MM.1S (cell line): ENCODE data around the gene MAST3.

Experiments used
- DNase-seq: peaks from one replicate; pipeline ENCODE4 v3.0.0-alpha.2; 2015
- H2AFZ ChIP-seq: fragments of 300-600 bp; sonication (generic); 2 replicates; pipeline ENCODE4 v1.6.0; 2016; ENCODE audit warnings: antibody characterized with exemption, low read length
- H3F3A ChIP-seq: fragments of 300-600 bp; sonication (generic); 2 replicates; pipeline ENCODE4 v1.6.1; 2016; ENCODE audit warnings: mild to moderate bottlenecking, antibody characterized with exemption, low read length, moderate library complexity, mixed read lengths; ENCODE audit not compliant: insufficient read depth
- H3K27ac ChIP-seq: fragments of 300-600 bp; sonication (generic); 2 replicates; pipeline ENCODE4 v1.5.1; 2016; ENCODE audit warnings: mild to moderate bottlenecking, low read length
- H3K27me3 ChIP-seq: fragments of 300-600 bp; sonication (generic); replicated peaks from 2 replicates; pipeline ENCODE4 v1.6.0; 2016; ENCODE audit warnings: low read length; ENCODE audit not compliant: insufficient read depth
- H3K36me3 ChIP-seq: fragments of 300-600 bp; sonication (generic); replicated peaks from 2 replicates; pipeline ENCODE4 v1.6.1; 2016; ENCODE audit warnings: mild to moderate bottlenecking, low read length, mixed read lengths; ENCODE audit not compliant: insufficient read depth
- H3K4me1 ChIP-seq: fragments of 300-600 bp; sonication (generic); 2 replicates; pipeline ENCODE4 v1.6.1; 2016; ENCODE audit warnings: low read length, mixed read lengths
- H3K4me2 ChIP-seq: fragments of 300-600 bp; sonication (generic); 2 replicates; pipeline ENCODE4 v1.6.0; 2016; ENCODE audit warnings: low read depth, low read length
- H3K4me3 ChIP-seq: fragments of 300-600 bp; sonication (generic); 2 replicates; pipeline ENCODE4 v1.5.1; 2016; ENCODE audit warnings: low read length, mixed read lengths
- H3K79me2 ChIP-seq: fragments of 300-600 bp; sonication (generic); 2 replicates; pipeline ENCODE4 v1.6.1; 2016; ENCODE audit warnings: mixed run types, low read length, mixed read lengths
- H3K9ac ChIP-seq: fragments of 300-600 bp; sonication (generic); 2 replicates; pipeline ENCODE4 v1.6.1; 2016; ENCODE audit warnings: low read length, mixed read lengths
- H3K9me2 ChIP-seq: fragments of 300-600 bp; sonication (generic); replicated peaks from 2 replicates; pipeline ENCODE4 v1.6.1; 2016; ENCODE audit warnings: mild to moderate bottlenecking, low read length, mixed read lengths; ENCODE audit not compliant: insufficient read depth
- H3K9me3 ChIP-seq: fragments of 300-600 bp; sonication (generic); replicated peaks from 2 replicates; pipeline ENCODE4 v1.6.1; 2016; ENCODE audit warnings: mild to moderate bottlenecking, low read length, mixed read lengths; ENCODE audit not compliant: insufficient read depth
- H4K20me1 ChIP-seq: fragments of 300-600 bp; sonication (generic); 2 replicates; pipeline ENCODE4 v1.6.1; 2016; ENCODE audit warnings: mild to moderate bottlenecking, low read length, moderate library complexity, mixed read lengths; ENCODE audit not compliant: insufficient read depth
- EZH2 ChIP-seq: fragments of 300-600 bp; sonication (generic); optimal IDR thresholded peaks from 2 replicates; pipeline ENCODE3; 2017; ENCODE audit warnings: low read depth, mild to moderate bottlenecking, antibody characterized with exemption, low read length, mixed read lengths
- EZH2phosphoT487 ChIP-seq: fragments of 300-600 bp; sonication (generic); IDR thresholded peaks from 2 replicates; pipeline ENCODE4 v1.6.1; 2018; ENCODE audit warnings: antibody characterized with exemption, low read length
- TF ChIP-seq, protein P1 (sequence below): fragments of 300-600 bp; sonication (generic); IDR thresholded peaks from 2 replicates; pipeline ENCODE4 v1.5.1; 2016; ENCODE audit warnings: antibody characterized with exemption, low read length, mixed read lengths

Gene MAST3

DNA sequence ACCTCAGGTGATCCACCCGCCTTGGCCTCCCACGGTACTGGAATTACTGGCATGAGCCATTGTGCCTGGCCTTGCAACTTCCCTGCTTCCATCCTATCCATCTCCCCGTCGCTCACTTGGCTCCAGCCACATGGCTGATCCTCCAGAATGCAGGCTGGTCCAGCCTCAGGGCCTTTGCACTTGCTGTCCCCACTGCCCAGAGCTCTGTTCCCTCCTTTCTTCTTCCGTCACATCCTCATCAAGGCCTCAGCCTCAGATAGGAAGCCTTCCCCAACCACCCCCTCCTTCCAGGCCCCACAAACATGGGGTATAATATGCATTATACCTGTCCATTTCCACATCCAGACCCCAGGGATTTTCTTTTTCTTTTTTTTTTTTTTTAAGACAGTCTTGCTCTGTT, 16.2 kb downstream of the MAST3 start:
- no peak for DNase-seq
- Histone ChIP-seq H3K27ac (no peak overlapping the region), H3K9me2 (no peaks in the 10 kb centered on the region), H3K27me3 (0 out of 2 replicates have a peak, but pooled peaks cover 6% of the 10 kb centered on the region), H3K36me3 (no peaks in the 10 kb centered on the region), H3F3A (peaks cover 10% of the 10 kb centered on the region), H3K9ac (no peak overlapping the region), H3K4me2 (no peak overlapping the region), H3K4me1 (peaks cover 13% of the 10 kb centered on the region), H2AFZ (no peak overlapping the region), H3K9me3 (no peaks in the 10 kb centered on the region), H3K79me2 (peaks cover 9% of the 10 kb centered on the region), H4K20me1 (no peaks in the 10 kb centered on the region), H3K4me3 (no peak overlapping the region)
- no peak for TF ChIP-seq EZH2
- TF ChIP-seq, protein P1, sequence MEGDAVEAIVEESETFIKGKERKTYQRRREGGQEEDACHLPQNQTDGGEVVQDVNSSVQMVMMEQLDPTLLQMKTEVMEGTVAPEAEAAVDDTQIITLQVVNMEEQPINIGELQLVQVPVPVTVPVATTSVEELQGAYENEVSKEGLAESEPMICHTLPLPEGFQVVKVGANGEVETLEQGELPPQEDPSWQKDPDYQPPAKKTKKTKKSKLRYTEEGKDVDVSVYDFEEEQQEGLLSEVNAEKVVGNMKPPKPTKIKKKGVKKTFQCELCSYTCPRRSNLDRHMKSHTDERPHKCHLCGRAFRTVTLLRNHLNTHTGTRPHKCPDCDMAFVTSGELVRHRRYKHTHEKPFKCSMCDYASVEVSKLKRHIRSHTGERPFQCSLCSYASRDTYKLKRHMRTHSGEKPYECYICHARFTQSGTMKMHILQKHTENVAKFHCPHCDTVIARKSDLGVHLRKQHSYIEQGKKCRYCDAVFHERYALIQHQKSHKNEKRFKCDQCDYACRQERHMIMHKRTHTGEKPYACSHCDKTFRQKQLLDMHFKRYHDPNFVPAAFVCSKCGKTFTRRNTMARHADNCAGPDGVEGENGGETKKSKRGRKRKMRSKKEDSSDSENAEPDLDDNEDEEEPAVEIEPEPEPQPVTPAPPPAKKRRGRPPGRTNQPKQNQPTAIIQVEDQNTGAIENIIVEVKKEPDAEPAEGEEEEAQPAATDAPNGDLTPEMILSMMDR, result no peak
- TF ChIP-seq EZH2phosphoT487, result no peak

DNA sequence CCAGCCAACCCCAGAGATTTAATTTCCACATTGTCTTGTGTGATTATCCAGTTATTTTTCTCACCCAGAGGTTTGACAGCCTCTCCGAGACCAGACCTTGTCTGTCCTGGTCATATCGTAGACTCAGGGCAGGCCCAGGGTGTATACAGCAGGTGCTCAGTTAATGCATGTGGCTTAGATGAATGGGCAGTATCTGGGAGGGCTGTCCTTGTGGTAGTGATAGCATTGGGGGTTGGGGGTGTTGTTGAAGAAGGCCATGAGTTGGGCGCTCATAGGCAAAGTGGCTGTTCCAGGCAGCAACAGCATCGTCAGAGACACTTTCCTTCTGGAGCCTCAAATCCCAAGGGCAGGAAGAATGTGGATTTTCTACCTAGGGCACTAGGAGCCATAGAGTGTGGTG, 16.9 kb downstream of the MAST3 start:
- Histone ChIP-seq H3K36me3 (no peaks in the 10 kb centered on the region), H3K27me3 (no peaks in the 10 kb centered on the region), H3K4me2 (no peak overlapping the region), H3K9ac (no peak overlapping the region), H2AFZ (no peak overlapping the region), H3K4me1 (peaks cover 17% of the 10 kb centered on the region), H4K20me1 (no peaks in the 10 kb centered on the region), H3K4me3 (no peak overlapping the region), H3K9me3 (no peaks in the 10 kb centered on the region), H3K9me2 (no peaks in the 10 kb centered on the region), H3F3A (peaks cover 12% of the 10 kb centered on the region), H3K27ac (no peak overlapping the region), H3K79me2 (peaks cover 11% of the 10 kb centered on the region)
- TF ChIP-seq EZH2phosphoT487 (no peak), EZH2 (no peak)
- TF ChIP-seq, protein P1, result no peak
- DNase-seq, result no peak

DNA sequence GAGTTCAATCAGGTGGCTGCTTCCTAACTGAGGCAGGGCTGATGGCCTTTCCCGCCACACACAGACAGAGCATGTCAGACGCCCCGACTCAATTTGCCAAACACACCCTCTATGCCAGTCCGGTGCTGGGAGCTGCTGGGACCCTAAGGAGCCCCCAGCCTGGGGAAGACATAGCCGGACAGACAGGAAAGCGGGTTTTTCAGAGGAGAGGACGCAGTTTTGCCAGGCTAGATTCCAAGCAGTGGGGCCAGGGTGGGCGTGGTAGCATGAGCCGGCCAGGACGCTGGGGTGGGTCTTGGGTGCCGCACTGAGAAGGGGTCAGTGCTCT, 19.8 kb downstream of the MAST3 start:
- TF ChIP-seq EZH2phosphoT487 (no peak), EZH2 (no peak)
- TF ChIP-seq, protein P1, result no peak
- H4K20me1 ChIP-seq, result no peaks in the 10 kb centered on the region
- peaks cover 23% of the 10 kb centered on the region for H3K4me1 ChIP-seq
- no peak for DNase-seq
- H3K9ac ChIP-seq, result peak overlapping the region; percentile 40; the same call in 1 of the 2 replicates
- H3K4me2 ChIP-seq, result peak overlapping the region; percentile 95
- no peaks in the 10 kb centered on the region for H3K27me3 ChIP-seq
- H3K9me2 ChIP-seq, result no peaks in the 10 kb centered on the region
- H3K9me3 ChIP-seq, result no peaks in the 10 kb centered on the region
- peaks cover 17% of the 10 kb centered on the region for H3F3A ChIP-seq
- H3K36me3 ChIP-seq, result no peaks in the 10 kb centered on the region
- H3K79me2 ChIP-seq, result peaks cover 31% of the 10 kb centered on the region
- peak overlapping the region; percentile 93 for H2AFZ ChIP-seq
- H3K4me3 ChIP-seq, result peak overlapping the region; percentile 56
- H3K27ac ChIP-seq, result no peak overlapping the region; the same call in 1 of the 2 replicates
